Caki2 (cell line): Measurements from ENCODE around the gene RTL5. TPM values are rescaled to one million over a fixed set of nuclear protein-coding genes. Genes with fewer than 3 reads are reported as not detected.

ENCODE experiments used
- DNase-seq: peaks from one replicate; pipeline ENCODE4 v3.0.0-alpha.2; 2015; ENCODE audit warnings: low read depth
- in situ Hi-C: cut with HindIII; loops from 2 replicates; pipeline ENCODE4 v1.10.0; 2016; ENCODE audit warnings: low sequenced_read_pairs, low pct_unique_long_range_greater_than_20kb, mixed read lengths
- total RNA-seq: library from RNA; depleted of rRNA; stranded (reverse); fragments of >200 nt; shearing (Covaris generic); gene quantifications from 2 replicates; pipeline ENCODE4 v1.2.3, GENCODE V29; 2014; ENCODE audit warnings: low replicate concordance

RTL5 gene
- total RNA-seq, 1 experiment from 2014 or later: 0.27 TPM

GRCh38 chrX:72132456-72132855 is 741 bp upstream of the RTL5 start:
- in situ Hi-C loops: no loop called here

GRCh38 chrX:72130762-72131250 is 909 bp downstream of the RTL5 start:
- in situ Hi-C loops: no loop called here
- DNase-seq: no peak

More at GRCh38 chrX:72132456-72132855, 741 bp upstream of the RTL5 start:
- DNase-seq: no peak

- DNase-seq: no peak
- in situ Hi-C loops: no loop called here
These were observed 1.5 kb downstream of the RTL5 start for GRCh38 chrX:72130156-72130761.

GRCh38 chrX:72129661-72130060 is 2.1 kb downstream of the RTL5 start:
- DNase-seq: no peak
- in situ Hi-C loops: no loop called here

- in situ Hi-C loops: no loop called here
- DNase-seq: no peak
These were observed 2.8 kb downstream of the RTL5 start for GRCh38 chrX:72128881-72129280.

GRCh38 chrX:72128183-72128834 is 3.4 kb downstream of the RTL5 start:
- DNase-seq: no peak
- in situ Hi-C loops: no loop called here

- no peak for DNase-seq
- in situ Hi-C loops: no loop called here
These were observed 4.4 kb downstream of the RTL5 start for GRCh38 chrX:72127332-72127731.

GRCh38 chrX:72126539-72127140 is 5.1 kb downstream of the RTL5 start:
- peak; percentile 73 for DNase-seq
- in situ Hi-C loops: no loop called here

GRCh38 chrX:72126048-72126415 is 5.7 kb downstream of the RTL5 start:
- in situ Hi-C loops: no loop called here
- DNase-seq: no peak

- no peak for DNase-seq
- in situ Hi-C loops: no loop called here
These were observed 6.2 kb downstream of the RTL5 start for GRCh38 chrX:72125331-72126047.

GRCh38 chrX:72124540-72125201 is 7.0 kb downstream of the RTL5 start:
- in situ Hi-C loops: no loop called here

GRCh38 chrX:72123471-72124185 is 8.1 kb downstream of the RTL5 start:
- DNase-seq: no peak
- in situ Hi-C loops: no loop called here

More at GRCh38 chrX:72124540-72125201, 7.0 kb downstream of the RTL5 start:
- DNase-seq: no peak

- no peak for DNase-seq
- in situ Hi-C loops: no loop called here
These were observed 8.9 kb downstream of the RTL5 start for GRCh38 chrX:72122621-72123337.

GRCh38 chrX:72121383-72121782 is 10.3 kb downstream of the RTL5 start:
- in situ Hi-C loops: no loop called here

GRCh38 chrX:72120837-72121236 is 10.9 kb downstream of the RTL5 start:
- in situ Hi-C loops: no loop called here
- DNase-seq: no peak

More at GRCh38 chrX:72121383-72121782, 10.3 kb downstream of the RTL5 start:
- peak; percentile 59 for DNase-seq

GRCh38 chrX:72117636-72118210 is 14.0 kb downstream of the RTL5 start:
- no peak for DNase-seq
- in situ Hi-C loops: no loop called here

- in situ Hi-C loops: no loop called here
- no peak for DNase-seq
These were observed 16.3 kb downstream of the RTL5 start for GRCh38 chrX:72115380-72115779.
